Mucosa of rectum (tissue), 2 donors: Measurements from ENCODE around the gene CASP1.
A peak's percentile ranks its signal among the peaks of the same experiment; 100 is the strongest.
"Not testable (repeated sequence)": the region's sequence is repeated elsewhere in the genome, so short reads cannot be mapped to it uniquely, and the experiment has no call there.

Experiments
- H3K27ac ChIP-seq, 2 donors: one replicate each; pipeline ENCODE4 v1.7.0; 2013; ENCODE audit warnings: inconsistent platforms in 2 of 2, low read depth in 2 of 2, low read length in 2 of 2
- H3K27me3 ChIP-seq, 2 donors: one replicate each; pipeline ENCODE4 v1.7.0; 2013; ENCODE audit warnings: low read length in 2 of 2; ENCODE audit not compliant: control insufficient read depth in 2 of 2, insufficient read depth in 2 of 2
- H3K36me3 ChIP-seq, 2 donors: one replicate each; pipeline ENCODE4 v1.7.0; 2013; ENCODE audit warnings: low read length in 2 of 2; ENCODE audit not compliant: control insufficient read depth in 2 of 2, insufficient read depth in 2 of 2
- H3K4me1 ChIP-seq, 2 donors: one replicate each; pipeline ENCODE4 v1.7.0; 2013; ENCODE audit warnings: low read length in 2 of 2, mild to moderate bottlenecking in 1 of 2; ENCODE audit not compliant: control insufficient read depth in 2 of 2, insufficient read depth in 2 of 2
- H3K4me3 ChIP-seq, 2 donors: one replicate each; pipeline ENCODE4 v1.7.0; 2013; ENCODE audit warnings: low read length in 2 of 2
- H3K9ac ChIP-seq, 2 donors: one replicate each; pipeline ENCODE4 v1.7.0; 2013; ENCODE audit warnings: low read length in 2 of 2, low read depth in 1 of 2, mild to moderate bottlenecking in 1 of 2
- H3K9me3 ChIP-seq, 2 donors: one replicate each; pipeline ENCODE4 v1.7.0; 2013; ENCODE audit warnings: low read length in 2 of 2; ENCODE audit not compliant: control insufficient read depth in 2 of 2
- donor health status: healthy.
- donor health status: Normal muscosa, but diverticular disease.

The CASP1 gene

GRCh38 chr11:105034813-105035620, at the start of gene CASP1:
Gene CASP1, minus strand, starts transcription at chr11:105035144. Its CDS starts 31 bp downstream, at chr11:105035113.
- Histone ChIP-seq H3K9me3 (no peaks in the 10 kb centered on the region), H3K4me3 (peak within 1 kb of the TSS; percentile 56 to 73), H3K9ac (peak within 1 kb of the TSS; percentile 50 to 51), H3K27ac (peak within 1 kb of the TSS; percentile 53 to 66), H3K4me1 (peaks cover 0 to 3% of the 10 kb centered on the region in 2 donors), H3K27me3 (no peaks in the 10 kb centered on the region), H3K36me3 (peaks cover 10 to 14% of the 10 kb centered on the region in 2 donors)

- Histone ChIP-seq H3K27ac (no peak overlapping the region), H3K4me1 (no peaks in the 10 kb centered on the region), H3K4me3 (no peak overlapping the region), H3K9ac (no peak overlapping the region), H3K36me3 (no peaks in the 10 kb centered on the region), H3K27me3 (no peaks in the 10 kb centered on the region), H3K9me3 (no peaks in the 10 kb centered on the region)
Measured at GRCh38 chr11:105081412-105082150, 46.6 kb upstream of the CASP1 start.

DNA sequence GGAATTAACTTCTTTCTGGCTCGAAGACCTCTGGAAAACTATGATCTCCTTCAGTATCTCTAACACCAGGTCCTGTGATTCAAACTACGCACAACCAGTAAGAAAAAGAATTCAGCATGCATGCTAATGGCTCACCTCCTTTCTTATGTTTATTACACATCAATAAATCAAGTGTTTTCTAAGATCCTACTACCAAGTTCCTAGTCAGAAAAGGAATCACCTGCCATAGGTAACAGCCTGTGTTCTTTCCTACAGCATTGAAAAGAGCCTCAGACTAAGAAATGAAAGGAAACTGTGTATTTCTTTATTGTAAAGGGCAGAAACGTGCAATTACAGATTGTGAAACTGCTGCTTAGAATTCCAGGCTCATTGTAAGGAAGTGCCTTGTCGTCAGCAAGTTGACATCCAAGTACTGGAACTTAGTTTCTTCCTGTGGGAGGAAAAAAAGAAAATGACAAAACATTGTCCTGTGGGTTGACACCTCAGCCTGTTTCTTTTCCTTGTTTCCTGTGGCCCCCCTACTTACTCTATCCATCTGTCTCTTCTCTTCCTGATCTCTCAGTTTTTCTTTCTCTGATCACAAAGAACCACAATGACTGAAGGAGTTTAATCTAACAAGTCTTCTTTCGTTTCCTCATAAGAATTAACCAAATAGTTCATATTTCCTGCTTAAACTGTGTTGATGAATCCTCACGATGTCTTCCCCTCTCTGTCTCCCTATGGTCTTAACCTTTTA, 45.4 kb upstream of the CASP1 start:
- not testable (repeated sequence) for H3K9ac ChIP-seq, H3K27ac ChIP-seq, H3K36me3 ChIP-seq, H3K9me3 ChIP-seq, H3K4me1 ChIP-seq, H3K27me3 ChIP-seq
- peak overlapping the region in 1 of 2 donors; percentile 28 for H3K4me3 ChIP-seq

DNA sequence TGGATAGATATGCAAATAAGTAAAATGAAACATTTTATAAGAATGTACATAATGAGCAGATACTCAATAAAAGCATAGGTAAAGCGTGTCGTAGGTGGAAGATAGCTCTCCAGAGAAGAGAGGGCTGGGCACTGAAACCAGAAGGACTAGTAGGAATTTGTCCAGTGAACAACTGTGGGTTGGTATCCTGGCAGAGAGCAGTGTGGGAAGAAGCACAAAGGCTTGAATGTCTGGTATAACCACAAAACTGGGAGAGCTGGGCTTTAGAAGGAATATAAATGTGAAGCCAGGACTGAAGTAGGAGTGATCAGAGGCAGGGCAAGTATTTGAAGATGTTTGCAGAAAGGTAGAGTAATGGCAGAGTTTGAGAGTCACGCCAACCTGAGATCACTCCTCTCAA, 43.3 kb upstream of the CASP1 start:
- no peak overlapping the region for H3K9ac ChIP-seq
- no peaks in the 10 kb centered on the region for H3K27me3 ChIP-seq
- no peaks in the 10 kb centered on the region for H3K4me1 ChIP-seq
- H3K4me3 ChIP-seq = no peak overlapping the region
- H3K27ac ChIP-seq = no peak overlapping the region
- H3K9me3 ChIP-seq = no peaks in the 10 kb centered on the region
- H3K36me3 ChIP-seq = no peaks in the 10 kb centered on the region

- not testable (repeated sequence) for H3K9ac ChIP-seq, H3K27ac ChIP-seq, H3K4me1 ChIP-seq, H3K36me3 ChIP-seq, H3K4me3 ChIP-seq, H3K9me3 ChIP-seq, H3K27me3 ChIP-seq
Measured at GRCh38 chr11:105077141-105077790, 42.3 kb upstream of the CASP1 start.

DNA sequence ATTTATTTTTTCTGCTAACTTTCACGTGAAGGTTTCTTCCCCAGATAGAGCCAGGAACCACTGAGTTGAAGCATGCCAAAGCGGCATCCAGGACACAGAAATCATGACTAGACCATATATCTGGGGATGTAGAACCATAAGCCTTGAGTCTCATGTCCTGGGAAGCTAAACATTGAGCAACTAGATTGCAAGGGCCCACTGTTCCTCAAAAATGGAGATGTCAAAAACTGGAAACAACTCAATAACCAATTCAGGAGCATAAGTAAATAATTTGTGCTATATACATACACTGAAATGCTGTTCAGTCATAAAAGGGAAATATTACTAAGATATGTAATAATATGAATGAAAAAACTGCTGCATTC, 39.2 kb upstream of the CASP1 start:
- no peaks in the 10 kb centered on the region for H3K4me1 ChIP-seq
- no peak overlapping the region for H3K4me3 ChIP-seq
- no peaks in the 10 kb centered on the region for H3K9me3 ChIP-seq
- H3K36me3 ChIP-seq = no peaks in the 10 kb centered on the region
- H3K27ac ChIP-seq = no peak overlapping the region
- no peaks in the 10 kb centered on the region for H3K27me3 ChIP-seq
- H3K9ac ChIP-seq = no peak overlapping the region

DNA sequence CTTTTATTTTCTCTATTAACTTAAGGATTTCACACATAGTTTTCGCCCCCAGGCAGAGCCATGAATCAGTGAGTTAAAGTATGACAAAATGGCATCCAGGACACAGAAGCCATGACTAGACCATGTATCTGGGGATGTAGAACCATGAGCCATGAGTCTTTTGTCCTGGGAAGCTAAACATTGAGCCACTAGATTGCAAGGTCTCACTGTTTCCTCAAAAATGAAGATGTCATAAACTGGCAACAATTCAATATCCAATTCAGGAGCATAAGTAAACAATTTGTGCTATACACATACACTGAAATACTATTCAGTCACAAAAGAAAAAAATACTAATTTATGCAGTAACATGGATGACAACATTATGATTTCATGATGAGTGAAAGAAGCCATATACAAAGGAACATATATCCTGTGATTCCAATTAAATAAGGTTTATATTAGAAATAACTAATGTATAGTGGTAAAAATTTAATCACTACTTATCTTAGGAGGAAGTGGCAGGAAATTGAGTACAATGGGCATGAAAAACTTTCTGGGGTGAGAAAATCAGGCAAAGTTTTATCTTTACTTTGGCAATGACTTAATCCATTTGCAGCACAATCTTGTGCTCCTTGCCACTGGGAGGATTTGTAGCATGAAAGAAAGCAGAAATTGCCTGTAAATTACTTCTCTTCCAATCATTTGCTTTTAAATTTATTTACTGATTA, 38.7 kb upstream of the CASP1 start:
- H3K9me3 ChIP-seq = no peaks in the 10 kb centered on the region
- H3K27ac ChIP-seq = no peak overlapping the region
- no peaks in the 10 kb centered on the region for H3K4me1 ChIP-seq
- no peak overlapping the region for H3K4me3 ChIP-seq
- H3K9ac ChIP-seq = no peak overlapping the region
- no peaks in the 10 kb centered on the region for H3K36me3 ChIP-seq
- no peaks in the 10 kb centered on the region for H3K27me3 ChIP-seq

- not testable (repeated sequence) for H3K36me3 ChIP-seq, H3K9ac ChIP-seq, H3K9me3 ChIP-seq, H3K4me3 ChIP-seq, H3K27me3 ChIP-seq, H3K4me1 ChIP-seq, H3K27ac ChIP-seq
Measured at GRCh38 chr11:105072080-105072479, 37.1 kb upstream of the CASP1 start.

GRCh38 chr11:105071089-105071732, 36.3 kb upstream of the CASP1 start:
- Histone ChIP-seq H3K4me3 (peak overlapping the region in 1 of 2 donors; percentile 5), H3K4me1 (no peaks in the 10 kb centered on the region), H3K36me3 (no peaks in the 10 kb centered on the region), H3K9me3 (no peaks in the 10 kb centered on the region), H3K27ac (no peak overlapping the region), H3K9ac (no peak overlapping the region), H3K27me3 (no peaks in the 10 kb centered on the region)
